Measurements from ENCODE around the gene ZNF813.

- TF ChIP-seq SIN3A (IDR thresholded peaks at IDR 0.05; ENCODE audit: borderline replicate concordance, low read depth, low read length): no peak
- TF ChIP-seq TEAD4 (IDR thresholded peaks at IDR 0.05; ENCODE audit: borderline replicate concordance, insufficient read depth): no peak
- no peak for TF ChIP-seq CTCF (IDR thresholded peaks at IDR 0.05)
- no peak for TF ChIP-seq POLR2AphosphoS5 (IDR thresholded peaks at IDR 0.05; ENCODE audit: low read depth, low read length)
- no peak for TF ChIP-seq SMC3 (IDR thresholded peaks at IDR 0.05; ENCODE audit: low read depth, low read length)
- no peak for TF ChIP-seq REST (IDR thresholded peaks at IDR 0.05; ENCODE audit: low read depth, low read length)
- no peak for TF ChIP-seq USF2 (IDR thresholded peaks at IDR 0.05; ENCODE audit: borderline replicate concordance, low read depth, low read length)
- no peak for TF ChIP-seq MAX (IDR thresholded peaks at IDR 0.05; ENCODE audit: low read depth)
- TF ChIP-seq EP300 (IDR thresholded peaks at IDR 0.05; ENCODE audit: borderline replicate concordance in 1 of 2, low read depth in 1 of 2, low read length in 1 of 2): no peak
- TF ChIP-seq RAD21 (IDR thresholded peaks at IDR 0.05; ENCODE audit: low read length): no peak
- TF ChIP-seq NRF1 (IDR thresholded peaks at IDR 0.05; ENCODE audit: low read depth, low read length): no peak
- TF ChIP-seq FOXJ3 (CRISPR knock-in tag; IDR thresholded peaks at IDR 0.05): no peak
Observed at GRCh38 chr19:53492153-53492552, 24.6 kb downstream of the ZNF813 start.
